Cardiac fibroblast (primary cell): ENCODE results near the gene SPTBN1.

Experiments
- DNase-seq, 2 donors: peaks; one replicate each; pipeline versions ENCODE4 v3.0.0 to v3.0.0-alpha.2; 2010; ENCODE audit warnings: low read depth in 2 of 2
- H3K4me3 ChIP-seq, 2 donors: replicated peaks in 1 of 2; 1 replicate in 1 of 2; 2 replicates in 1 of 2; pipeline ENCODE4 v1.5.1; 2011; ENCODE audit warnings: low read depth in 2 of 2, low read length in 2 of 2, mild to moderate bottlenecking in 2 of 2, moderate library complexity in 1 of 2
- TF ChIP-seq, protein P1 (sequence below): IDR thresholded peaks from one replicate; pipeline ENCODE4 v1.5.1; 2011; ENCODE audit warnings: low read depth, mild to moderate bottlenecking, low read length, inconsistent platforms

SPTBN1 gene

GRCh38 chr2:54589340-54590215, 133.5 kb downstream of the SPTBN1 start:
- TF ChIP-seq, protein P1, sequence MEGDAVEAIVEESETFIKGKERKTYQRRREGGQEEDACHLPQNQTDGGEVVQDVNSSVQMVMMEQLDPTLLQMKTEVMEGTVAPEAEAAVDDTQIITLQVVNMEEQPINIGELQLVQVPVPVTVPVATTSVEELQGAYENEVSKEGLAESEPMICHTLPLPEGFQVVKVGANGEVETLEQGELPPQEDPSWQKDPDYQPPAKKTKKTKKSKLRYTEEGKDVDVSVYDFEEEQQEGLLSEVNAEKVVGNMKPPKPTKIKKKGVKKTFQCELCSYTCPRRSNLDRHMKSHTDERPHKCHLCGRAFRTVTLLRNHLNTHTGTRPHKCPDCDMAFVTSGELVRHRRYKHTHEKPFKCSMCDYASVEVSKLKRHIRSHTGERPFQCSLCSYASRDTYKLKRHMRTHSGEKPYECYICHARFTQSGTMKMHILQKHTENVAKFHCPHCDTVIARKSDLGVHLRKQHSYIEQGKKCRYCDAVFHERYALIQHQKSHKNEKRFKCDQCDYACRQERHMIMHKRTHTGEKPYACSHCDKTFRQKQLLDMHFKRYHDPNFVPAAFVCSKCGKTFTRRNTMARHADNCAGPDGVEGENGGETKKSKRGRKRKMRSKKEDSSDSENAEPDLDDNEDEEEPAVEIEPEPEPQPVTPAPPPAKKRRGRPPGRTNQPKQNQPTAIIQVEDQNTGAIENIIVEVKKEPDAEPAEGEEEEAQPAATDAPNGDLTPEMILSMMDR: no peak

GRCh38 chr2:54590216-54591120, 134.3 kb downstream of the SPTBN1 start:
- TF ChIP-seq, protein P1: no peak
- no peak overlapping the region for H3K4me3 ChIP-seq
- no peak for DNase-seq

More at GRCh38 chr2:54589340-54590215, 133.5 kb downstream of the SPTBN1 start:
- peak; percentile 55 to 69 for DNase-seq
- no peak overlapping the region for H3K4me3 ChIP-seq

DNA sequence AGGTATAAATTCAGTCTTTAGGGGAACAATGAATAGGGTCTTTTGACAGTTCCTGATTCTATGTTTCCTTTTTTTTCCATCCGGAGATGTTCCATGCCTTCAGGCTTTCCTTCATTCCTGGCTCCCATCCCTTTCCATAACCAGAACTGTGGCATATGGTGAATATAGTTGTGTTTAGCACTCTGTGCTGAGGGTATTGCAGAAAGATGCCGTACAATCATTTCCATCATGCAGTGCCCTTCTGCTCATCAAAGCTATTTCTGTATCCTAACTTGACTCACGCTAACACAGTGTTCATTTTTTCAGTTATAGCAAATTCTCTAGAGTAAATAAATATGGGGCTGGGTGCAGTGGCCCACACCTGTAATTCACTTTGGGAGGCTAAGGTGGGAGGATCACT, 135.4 kb downstream of the SPTBN1 start:
- DNase-seq: no peak
- no peak overlapping the region for H3K4me3 ChIP-seq
- TF ChIP-seq, protein P1: no peak

DNA sequence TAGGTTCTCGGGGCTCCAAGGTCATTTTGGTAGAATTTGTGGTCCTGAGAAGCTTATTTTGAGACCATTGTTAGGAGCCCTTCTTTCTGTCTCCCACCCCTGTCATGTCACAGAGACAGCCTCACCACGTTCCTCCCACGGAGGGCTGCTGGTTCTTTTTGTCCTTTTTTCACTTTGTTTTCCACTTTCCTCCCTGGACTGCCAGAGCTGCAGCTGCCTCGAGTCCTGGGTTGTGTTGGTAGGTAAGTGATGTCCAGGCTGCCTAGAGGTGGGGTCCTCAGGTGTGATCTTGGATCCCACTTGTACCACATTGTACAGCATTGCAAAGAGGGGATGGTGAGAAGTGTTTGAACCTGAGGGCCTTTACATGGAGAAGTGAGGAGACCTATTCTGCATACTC, 137.1 kb downstream of the SPTBN1 start:
- DNase-seq: no peak
- TF ChIP-seq, protein P1: no peak

GRCh38 chr2:54594048-54594447, 137.9 kb downstream of the SPTBN1 start:
- TF ChIP-seq, protein P1: no peak
- DNase-seq: no peak

More for the DNA sequence above, 137.1 kb downstream of the SPTBN1 start:
- no peak overlapping the region for H3K4me3 ChIP-seq

DNA sequence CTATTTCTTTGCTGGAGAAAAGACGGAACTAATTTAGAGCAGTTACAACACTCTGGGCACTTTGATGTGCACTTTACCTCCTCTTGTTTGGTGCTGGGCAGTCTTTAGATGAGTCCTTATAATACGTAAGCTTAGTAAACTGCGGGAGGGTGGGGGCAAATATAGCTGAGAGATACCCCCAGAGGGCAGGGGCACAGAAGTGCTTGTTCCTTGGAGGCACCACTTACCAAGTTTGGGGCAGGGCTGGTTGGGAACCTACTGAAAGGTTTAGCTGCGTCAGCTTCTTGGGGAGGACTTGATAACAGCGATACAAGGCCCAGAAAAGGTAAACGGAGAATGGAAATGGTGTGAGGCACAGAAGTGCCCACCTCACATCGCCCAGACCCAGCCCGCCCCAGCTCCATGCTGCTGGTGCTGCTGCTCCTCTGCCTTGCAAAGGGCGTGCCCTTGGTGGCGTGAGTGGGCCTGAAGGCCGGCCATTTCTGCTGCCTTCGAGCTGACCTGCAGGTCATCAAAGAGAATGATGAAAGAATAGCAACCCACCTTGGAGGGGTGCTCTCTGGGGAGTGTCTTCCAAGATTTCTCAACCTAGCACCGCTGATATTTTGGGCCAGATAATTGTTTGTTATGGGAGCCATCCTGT, 139.2 kb downstream of the SPTBN1 start:
- DNase-seq: no peak
- TF ChIP-seq, protein P1: no peak
- no peak overlapping the region for H3K4me3 ChIP-seq

More at GRCh38 chr2:54594048-54594447, 137.9 kb downstream of the SPTBN1 start:
- H3K4me3 ChIP-seq: no peak overlapping the region
